Activated T-helper 2 cell treated with anti-CD3 and anti-CD28 coated beads, Interferon-gamma antibody, Interleukin-2, Interleukin-4, amounts not matched to agents 10 μg/mL and 5 μg/mL and 100 μg/mL, durations not matched to agents 14 hours and 24 hours and 36 hours (primary cell): ENCODE data around the gene ZNF236. TPM values are rescaled to one million over a fixed set of nuclear protein-coding genes. Genes with fewer than 3 reads are reported as not detected.

Experiments used
- DNase-seq: peaks from one replicate; pipeline ENCODE4 v3.0.0; 2021; ENCODE audit warnings: low spot score
- H3K27ac Mint-ChIP-seq: one replicate; pipeline ENCODE4 v1.8.0; 2021; ENCODE audit warnings: mixed read lengths
- H3K27me3 Mint-ChIP-seq: one replicate; pipeline ENCODE4 v1.8.0; 2021; ENCODE audit warnings: low read depth, mixed read lengths
- H3K36me3 Mint-ChIP-seq: one replicate; pipeline ENCODE4 v1.8.0; 2021; ENCODE audit warnings: low read depth, mixed read lengths
- H3K4me1 Mint-ChIP-seq: one replicate; pipeline ENCODE4 v1.8.0; 2021; ENCODE audit warnings: low read depth, mixed read lengths
- H3K4me3 Mint-ChIP-seq: one replicate; pipeline ENCODE4 v1.8.0; 2021; ENCODE audit warnings: low read depth, mild to moderate bottlenecking, moderate library complexity, mixed read lengths
- H3K9me3 Mint-ChIP-seq: one replicate; pipeline ENCODE4 v1.8.0; 2021; ENCODE audit warnings: mixed read lengths
- intact Hi-C: fragments of 100-400 bp; cut with micrococcal nuclease; formaldehyde crosslinking; loops from one replicate; pipeline ENCODE4 v1.15.1; 2023
- total RNA-seq: library from RNA; stranded (reverse); gene quantifications from 2 replicates; pipeline ENCODE4 v1.2.3, GENCODE V29; 2022

The ZNF236 gene
- total RNA-seq, 1 donor from 2014 or later: 19.8 TPM

DNA sequence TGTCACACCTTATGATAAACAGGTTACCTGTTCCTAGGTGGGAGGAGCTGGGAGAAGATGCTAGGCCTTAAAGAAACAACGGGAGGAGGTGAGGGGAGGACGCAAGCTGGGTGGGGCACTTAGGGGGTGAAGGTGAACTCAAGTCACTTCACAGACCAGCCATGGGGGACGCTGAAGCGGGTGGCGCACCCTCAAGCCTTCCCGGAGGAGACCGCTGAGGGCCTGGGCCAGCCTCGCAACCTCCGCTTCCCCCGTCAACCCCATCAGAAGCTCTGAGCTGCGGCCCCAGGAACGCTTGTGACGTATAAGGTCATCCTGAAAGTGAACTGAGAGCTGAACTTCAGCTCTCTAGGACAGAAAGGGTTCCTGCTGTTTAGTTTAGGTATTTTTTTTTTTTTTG is 176.7 kb downstream of the ZNF236 start:
- Mint-ChIP-seq H3K4me3 (no peak overlapping the region), H3K27me3 (peaks cover 6% of the 10 kb centered on the region), H3K4me1 (peaks cover 25% of the 10 kb centered on the region), H3K36me3 (no peaks in the 10 kb centered on the region), H3K9me3 (no peaks in the 10 kb centered on the region), H3K27ac (no peak overlapping the region)
- no peak for DNase-seq
- intact Hi-C loops: no loop called here

DNA sequence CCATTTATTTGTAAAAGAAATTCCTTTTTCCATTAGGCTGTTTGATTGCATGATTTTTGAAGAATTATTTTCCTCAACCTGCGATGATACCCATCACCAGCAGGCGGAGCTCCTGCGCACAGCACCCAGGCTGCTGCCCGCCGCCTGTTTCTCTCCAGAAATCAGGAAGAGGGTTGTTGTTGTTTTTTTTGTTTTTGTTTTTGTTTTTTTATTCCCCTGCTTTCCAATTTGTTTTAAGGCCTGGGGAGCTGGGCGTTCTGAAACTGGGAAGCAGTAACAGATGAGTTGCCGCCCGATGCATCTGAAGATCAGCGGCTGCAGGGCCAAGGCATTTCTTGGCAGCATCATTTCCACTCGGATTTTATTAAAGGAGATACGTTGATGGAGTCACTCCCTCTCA is 178.2 kb downstream of the ZNF236 start:
- no peaks in the 10 kb centered on the region for H3K36me3 Mint-ChIP-seq
- peaks cover 3% of the 10 kb centered on the region for H3K27me3 Mint-ChIP-seq
- no peak overlapping the region for H3K27ac Mint-ChIP-seq
- intact Hi-C loops: loop anchor here (1.0 to 5.0 kb wide), 4 partner anchors 55 to 652 kb away; no protein-coding TSS in a partner anchor
- no peaks in the 10 kb centered on the region for H3K9me3 Mint-ChIP-seq
- DNase-seq: no peak
- H3K4me1 Mint-ChIP-seq: peaks cover 32% of the 10 kb centered on the region
- no peak overlapping the region for H3K4me3 Mint-ChIP-seq

GRCh38 chr18:77001041-77001440 is 178.7 kb downstream of the ZNF236 start:
- H3K36me3 Mint-ChIP-seq: no peaks in the 10 kb centered on the region
- no peak overlapping the region for H3K27ac Mint-ChIP-seq
- intact Hi-C loops: loop anchor here (2.0 to 5.0 kb wide), 2 partner anchors 212 to 651 kb away; no protein-coding TSS in a partner anchor
- H3K4me3 Mint-ChIP-seq: no peak overlapping the region
- no peaks in the 10 kb centered on the region for H3K9me3 Mint-ChIP-seq
- H3K27me3 Mint-ChIP-seq: no peaks in the 10 kb centered on the region
- no peak for DNase-seq
- H3K4me1 Mint-ChIP-seq: peaks cover 31% of the 10 kb centered on the region

DNA sequence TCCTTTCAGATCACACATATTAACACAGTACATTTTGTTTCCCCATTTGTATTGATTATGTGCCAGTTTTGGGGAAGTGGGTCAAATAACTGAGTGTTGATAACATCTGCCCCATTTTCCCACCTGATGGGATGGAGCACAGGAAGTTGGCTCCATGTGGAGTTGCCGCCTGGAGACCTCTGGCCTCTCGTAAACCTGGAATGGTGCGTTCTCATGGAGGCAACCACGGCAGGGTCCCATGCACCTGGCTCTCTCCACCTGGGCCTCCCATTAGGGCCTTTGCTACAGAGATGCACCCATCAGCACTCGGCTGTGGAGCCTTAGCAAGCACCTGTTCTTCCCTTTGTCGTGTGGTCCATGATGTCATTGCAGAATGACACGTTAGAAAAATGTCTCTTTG is 179.6 kb downstream of the ZNF236 start:
- H3K4me1 Mint-ChIP-seq: peaks cover 31% of the 10 kb centered on the region
- no peaks in the 10 kb centered on the region for H3K9me3 Mint-ChIP-seq
- DNase-seq: no peak
- no peak overlapping the region for H3K27ac Mint-ChIP-seq
- intact Hi-C loops: loop anchor here (2.0 to 5.0 kb wide), 2 partner anchors 211 to 650 kb away; no protein-coding TSS in a partner anchor
- no peak overlapping the region for H3K4me3 Mint-ChIP-seq
- peaks cover under 1% of the 10 kb centered on the region for H3K36me3 Mint-ChIP-seq
- H3K27me3 Mint-ChIP-seq: no peaks in the 10 kb centered on the region

- H3K9me3 Mint-ChIP-seq: no peaks in the 10 kb centered on the region
- peaks cover 34% of the 10 kb centered on the region for H3K4me1 Mint-ChIP-seq
- no peaks in the 10 kb centered on the region for H3K27me3 Mint-ChIP-seq
- H3K27ac Mint-ChIP-seq: no peak overlapping the region
- intact Hi-C loops: loop anchor here (5.0 kb wide), 1 partner anchor 650 kb away; no protein-coding TSS in a partner anchor
- H3K36me3 Mint-ChIP-seq: peaks cover 6% of the 10 kb centered on the region
- H3K4me3 Mint-ChIP-seq: no peak overlapping the region
- no peak for DNase-seq
These were observed 180.1 kb downstream of the ZNF236 start for GRCh38 chr18:77002496-77002895.

DNA sequence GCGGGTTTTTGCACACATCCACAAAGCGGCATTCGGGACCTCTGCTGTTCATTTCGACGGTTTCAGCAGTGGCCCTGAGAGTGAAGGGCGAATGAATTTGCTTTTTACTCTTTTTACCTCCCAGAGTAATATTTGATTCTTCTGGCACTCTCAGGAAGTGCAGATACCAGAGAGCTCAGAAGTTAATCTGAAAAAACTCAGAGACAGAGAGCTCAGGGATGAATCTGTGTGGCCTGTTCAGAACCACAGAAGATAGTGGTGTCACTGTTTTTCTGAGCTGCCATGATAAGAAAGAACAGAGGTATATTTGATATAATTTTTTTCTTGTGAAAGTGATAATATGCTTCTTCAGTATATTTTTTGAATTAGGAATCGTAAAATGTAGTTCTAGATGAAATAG is 181.0 kb downstream of the ZNF236 start:
- Mint-ChIP-seq H3K9me3 (no peaks in the 10 kb centered on the region), H3K4me3 (no peak overlapping the region), H3K4me1 (peaks cover 35% of the 10 kb centered on the region), H3K27me3 (no peaks in the 10 kb centered on the region), H3K36me3 (peaks cover 7% of the 10 kb centered on the region), H3K27ac (no peak overlapping the region)
- intact Hi-C loops: loop anchor here (5.0 kb wide), 1 partner anchor 649 kb away; no protein-coding TSS in a partner anchor
- no peak for DNase-seq

DNA sequence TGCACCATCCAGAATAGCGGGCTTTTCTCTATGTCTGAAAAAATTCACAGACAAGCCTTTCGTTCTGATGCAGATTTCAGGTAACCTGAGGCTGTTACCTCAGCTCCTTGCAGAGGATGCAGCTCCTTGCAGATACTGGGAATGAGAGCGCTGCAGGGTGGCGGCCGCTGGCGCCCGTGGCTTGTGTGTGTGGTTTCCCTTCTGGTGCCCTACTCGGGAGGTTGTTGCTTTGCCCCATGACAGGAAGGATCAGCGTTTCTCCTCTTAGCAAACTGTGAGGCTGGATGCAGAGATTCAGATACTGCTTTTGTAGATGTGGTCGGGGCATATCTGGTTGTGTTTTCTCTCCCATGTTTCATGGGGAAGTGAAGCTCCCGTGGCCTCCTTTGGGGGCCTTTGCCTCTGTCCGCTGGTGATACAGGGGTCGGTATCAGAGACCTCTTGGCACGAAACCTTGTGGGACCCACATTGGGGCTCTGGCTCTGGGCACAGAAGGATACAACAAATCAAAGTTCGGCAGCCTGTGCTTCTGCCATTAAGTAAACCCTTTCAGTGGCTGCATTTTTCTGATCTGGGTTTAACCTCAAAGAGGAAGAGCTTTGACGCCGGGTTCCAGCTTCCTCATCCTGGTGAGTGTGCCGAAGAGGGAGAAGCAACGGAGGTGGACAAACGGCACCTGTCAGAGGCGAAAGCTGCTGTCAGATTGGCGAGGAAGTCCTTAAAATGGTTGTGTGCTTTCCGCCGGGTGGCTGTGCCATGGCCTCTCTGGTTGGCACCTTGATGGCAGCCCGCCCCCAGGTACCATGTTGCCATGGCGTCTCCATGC is 182.4 kb downstream of the ZNF236 start:
- no peak for DNase-seq
- intact Hi-C loops: loop anchor here (5.0 kb wide), 1 partner anchor 648 kb away; no protein-coding TSS in a partner anchor

GRCh38 chr18:77005651-77006195 is 183.4 kb downstream of the ZNF236 start:
- intact Hi-C loops: no loop called here
- no peaks in the 10 kb centered on the region for H3K9me3 Mint-ChIP-seq
- H3K27ac Mint-ChIP-seq: no peak overlapping the region

More for the DNA sequence above, 182.4 kb downstream of the ZNF236 start:
- peaks cover 9% of the 10 kb centered on the region for H3K36me3 Mint-ChIP-seq
- peaks cover 35% of the 10 kb centered on the region for H3K4me1 Mint-ChIP-seq
- H3K4me3 Mint-ChIP-seq: peak overlapping the region; percentile 26
- no peaks in the 10 kb centered on the region for H3K9me3 Mint-ChIP-seq
- H3K27ac Mint-ChIP-seq: no peak overlapping the region
- H3K27me3 Mint-ChIP-seq: no peaks in the 10 kb centered on the region

DNA sequence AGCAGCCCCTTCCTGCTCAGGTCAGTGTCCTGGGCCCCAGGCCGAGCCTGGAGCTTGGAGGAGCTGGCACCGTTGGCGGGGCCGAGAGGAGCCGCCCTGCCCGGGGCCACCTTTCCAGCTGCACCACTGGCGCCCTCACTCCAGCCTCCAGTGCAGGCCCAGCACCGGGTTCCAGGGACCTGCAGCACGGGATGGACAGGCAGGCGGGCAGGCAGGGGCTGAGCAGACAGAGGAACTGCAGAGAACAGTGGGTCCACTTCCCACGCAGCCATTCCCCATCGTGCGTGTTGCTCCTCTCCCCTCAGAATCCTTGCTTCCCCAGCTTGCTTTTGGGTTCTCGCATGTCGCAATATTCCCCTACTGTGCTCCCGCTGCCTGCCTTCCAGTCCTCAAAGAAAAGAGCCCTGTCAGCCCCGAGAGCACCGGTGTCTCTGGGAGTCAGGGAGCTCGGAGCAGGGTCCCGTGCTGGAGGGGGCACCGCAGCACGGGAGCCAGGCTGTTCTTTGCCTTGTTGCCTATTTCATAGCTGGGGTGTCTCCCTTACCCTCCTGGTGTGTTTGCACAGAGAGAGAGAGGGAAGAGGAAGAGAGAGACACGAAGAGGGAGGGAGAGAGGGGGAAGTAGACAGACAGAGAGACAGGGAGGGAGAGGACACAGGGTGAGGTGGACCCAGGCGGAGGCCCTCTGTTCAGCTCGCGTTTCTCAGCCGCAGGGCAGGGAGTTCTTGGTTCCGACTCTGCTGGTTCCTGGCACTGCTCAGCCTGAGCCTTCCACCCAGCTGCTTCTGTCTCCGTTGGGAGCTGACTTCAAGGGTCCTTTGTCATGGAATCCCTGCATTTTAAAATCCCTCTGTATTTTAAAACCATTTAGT is 184.2 kb downstream of the ZNF236 start:
- Mint-ChIP-seq H3K4me3 (no peak overlapping the region), H3K9me3 (no peaks in the 10 kb centered on the region), H3K27me3 (no peaks in the 10 kb centered on the region), H3K27ac (no peak overlapping the region), H3K36me3 (peaks cover 23% of the 10 kb centered on the region), H3K4me1 (peaks cover 28% of the 10 kb centered on the region)
- DNase-seq: no peak
- intact Hi-C loops: no loop called here

More at GRCh38 chr18:77005651-77006195, 183.4 kb downstream of the ZNF236 start:
- Mint-ChIP-seq H3K4me3 (no peak overlapping the region), H3K36me3 (peaks cover 15% of the 10 kb centered on the region), H3K27me3 (no peaks in the 10 kb centered on the region), H3K4me1 (peaks cover 29% of the 10 kb centered on the region)
- no peak for DNase-seq

DNA sequence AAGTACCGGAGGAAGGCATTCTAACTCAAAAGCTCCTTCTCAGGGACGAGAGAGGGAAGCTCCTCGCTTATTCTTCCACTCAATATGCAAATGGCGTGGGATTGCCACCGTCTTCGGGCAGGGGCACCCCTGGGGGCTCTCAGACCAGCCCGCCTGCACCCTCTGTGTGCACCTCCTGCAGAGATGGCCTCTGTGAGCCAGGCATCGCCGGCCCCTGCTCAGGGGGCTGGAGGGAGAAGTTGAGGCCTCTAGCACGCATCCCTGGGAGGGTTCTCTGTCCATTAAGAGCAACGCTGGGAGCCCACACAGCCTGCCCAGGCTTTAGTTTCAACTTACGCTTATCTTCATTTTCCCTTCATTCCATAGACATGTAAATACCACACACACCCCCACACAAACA is 184.9 kb downstream of the ZNF236 start:
- Mint-ChIP-seq H3K4me3 (no peak overlapping the region), H3K27me3 (no peaks in the 10 kb centered on the region), H3K36me3 (peaks cover 30% of the 10 kb centered on the region), H3K27ac (no peak overlapping the region), H3K4me1 (peaks cover 29% of the 10 kb centered on the region), H3K9me3 (no peaks in the 10 kb centered on the region)
- DNase-seq: no peak
- intact Hi-C loops: no loop called here

DNA sequence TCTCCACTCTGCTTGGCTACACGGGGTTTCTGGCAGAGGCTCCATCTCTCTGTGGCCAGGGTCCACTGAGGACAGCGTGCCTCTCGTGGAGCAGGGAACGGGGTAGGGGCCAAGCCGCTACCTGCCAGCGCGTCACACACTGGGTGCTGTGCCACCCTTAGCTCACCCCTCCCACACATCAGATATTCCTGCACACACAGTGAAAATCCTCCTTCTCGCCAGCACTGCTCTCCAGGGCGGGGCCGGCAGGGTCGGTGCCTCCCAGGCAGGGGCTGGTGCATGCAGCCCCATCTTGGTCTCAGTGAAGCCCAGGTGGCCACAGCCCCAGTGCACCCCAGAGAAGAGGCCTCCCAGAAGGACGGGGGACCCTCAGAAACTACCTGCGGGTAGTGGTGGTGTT is 185.6 kb downstream of the ZNF236 start:
- Mint-ChIP-seq H3K9me3 (no peaks in the 10 kb centered on the region), H3K36me3 (peaks cover 34% of the 10 kb centered on the region), H3K4me1 (peaks cover 27% of the 10 kb centered on the region), H3K4me3 (no peak overlapping the region), H3K27ac (no peak overlapping the region), H3K27me3 (no peaks in the 10 kb centered on the region)
- no peak for DNase-seq
- intact Hi-C loops: no loop called here

- intact Hi-C loops: no loop called here
- no peak for DNase-seq
- no peaks in the 10 kb centered on the region for H3K9me3 Mint-ChIP-seq
- no peak overlapping the region for H3K27ac Mint-ChIP-seq
- no peaks in the 10 kb centered on the region for H3K27me3 Mint-ChIP-seq
- no peak overlapping the region for H3K4me3 Mint-ChIP-seq
- peaks cover 40% of the 10 kb centered on the region for H3K36me3 Mint-ChIP-seq
- peaks cover 24% of the 10 kb centered on the region for H3K4me1 Mint-ChIP-seq
These were observed 186.4 kb downstream of the ZNF236 start for GRCh38 chr18:77008576-77009315.
